Neural progenitor cell (in vitro differentiated cells): ENCODE measurements around the gene KIAA1217.

Experiments used
- CTCF ChIP-seq: fragments of 200-600 bp; sonication (generic); IDR thresholded peaks from 2 replicates; pipeline ENCODE4 v1.5.1; 2017; ENCODE audit warnings: antibody characterized with exemption, mild to moderate bottlenecking
- EZH2 ChIP-seq: fragments of 200-600 bp; sonication (generic); IDR thresholded peaks from 2 replicates; pipeline ENCODE4 v1.6.1; 2017; ENCODE audit warnings: antibody characterized with exemption, mild to moderate bottlenecking, moderate library complexity

- no peak for TF ChIP-seq CTCF
- TF ChIP-seq EZH2: no peak
Observed at GRCh38 chr10:24278176-24278889, 69.4 kb downstream of the KIAA1217 start.
